Stimulated activated memory B cell treated with anti-CD40 and anti-IgM and Interleukin-4, amounts not matched to agents 10 μg/mL and 1 μg/mL and 100 μg/mL, for 72 hours (primary cell): ENCODE data around the gene DNAJC17.

Source experiments
- ATAC-seq: fragments of 150-1000 bp; cut with Tn5 transposase; 2 replicates; pipeline ENCODE4 v1.10.0; 2021
- H3K27ac Mint-ChIP-seq: one replicate; pipeline ENCODE4 v1.8.0; 2022; ENCODE audit warnings: mild to moderate bottlenecking, mixed read lengths
- H3K27me3 Mint-ChIP-seq: one replicate; pipeline ENCODE4 v1.8.0; 2022; ENCODE audit warnings: mixed read lengths
- H3K36me3 Mint-ChIP-seq: one replicate; pipeline ENCODE4 v1.8.0; 2022; ENCODE audit warnings: mixed read lengths
- H3K4me1 Mint-ChIP-seq: one replicate; pipeline ENCODE4 v1.8.0; 2022; ENCODE audit warnings: mixed read lengths
- H3K4me3 Mint-ChIP-seq: one replicate; pipeline ENCODE4 v1.8.0; 2022; ENCODE audit warnings: mild to moderate bottlenecking, moderate library complexity, mixed read lengths
- H3K9me3 Mint-ChIP-seq: one replicate; pipeline ENCODE4 v1.8.0; 2022; ENCODE audit warnings: mixed read lengths

DNAJC17 gene

GRCh38 chr15:40751745-40752144 lies 55.5 kb downstream of the DNAJC17 start:
- no peaks in the 10 kb centered on the region for H3K27me3 Mint-ChIP-seq
- ATAC-seq: no peak
- H3K27ac Mint-ChIP-seq: no peak overlapping the region
- H3K4me3 Mint-ChIP-seq: no peak overlapping the region
- H3K9me3 Mint-ChIP-seq: no peaks in the 10 kb centered on the region
- peaks cover 35% of the 10 kb centered on the region for H3K4me1 Mint-ChIP-seq
- peaks cover 39% of the 10 kb centered on the region for H3K36me3 Mint-ChIP-seq

DNA sequence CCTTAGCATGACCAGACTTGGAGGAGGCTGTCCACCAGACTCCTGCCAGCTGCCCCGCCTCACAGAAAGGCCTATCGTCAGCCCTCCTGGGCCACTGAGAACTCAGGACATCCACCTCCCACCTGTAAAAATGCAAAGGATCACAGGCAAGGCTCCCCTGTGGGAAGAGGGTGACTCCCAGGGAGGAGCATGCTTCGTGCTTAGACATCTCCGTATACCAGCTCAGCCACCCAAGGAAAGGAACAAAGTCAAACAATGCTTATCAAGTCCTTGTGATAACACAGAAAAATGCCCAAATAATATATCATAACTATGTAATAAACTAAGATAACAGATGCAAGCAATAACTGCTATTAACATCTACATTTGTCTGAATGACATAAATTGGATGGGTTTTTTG lies 56.4 kb downstream of the DNAJC17 start:
- Mint-ChIP-seq H3K36me3 (peaks cover 39% of the 10 kb centered on the region), H3K4me1 (peaks cover 35% of the 10 kb centered on the region), H3K4me3 (no peak overlapping the region), H3K27ac (no peak overlapping the region), H3K27me3 (no peaks in the 10 kb centered on the region), H3K9me3 (no peaks in the 10 kb centered on the region)
- no peak for ATAC-seq

DNA sequence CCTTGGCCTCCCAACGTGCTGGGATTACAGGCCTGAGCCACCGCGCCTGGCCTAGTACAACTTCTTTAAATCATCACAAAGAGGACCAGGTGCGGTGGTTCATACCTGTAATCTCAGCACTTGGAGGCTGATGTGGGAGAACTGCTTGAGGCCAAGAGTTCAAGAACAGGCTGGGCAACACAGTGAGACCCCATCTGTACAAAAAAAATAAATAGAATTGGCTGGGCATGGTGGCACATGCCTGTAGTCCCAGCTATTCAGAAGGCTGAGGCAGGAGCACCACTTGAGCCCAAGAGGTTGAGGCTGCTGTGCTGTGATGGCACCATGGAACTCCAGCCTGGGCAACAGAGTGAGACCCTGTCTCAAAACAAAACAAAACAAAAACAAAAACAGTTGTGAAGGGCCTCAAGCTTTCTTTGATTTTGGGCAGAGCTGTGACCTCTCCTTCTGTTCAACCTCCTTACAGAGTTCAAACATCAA lies 58.1 kb downstream of the DNAJC17 start:
- Mint-ChIP-seq H3K4me1 (peaks cover 21% of the 10 kb centered on the region), H3K27me3 (no peaks in the 10 kb centered on the region), H3K27ac (no peak overlapping the region)

GRCh38 chr15:40747685-40748631 lies 59.3 kb downstream of the DNAJC17 start:
- H3K27me3 Mint-ChIP-seq: no peaks in the 10 kb centered on the region
- peaks cover 39% of the 10 kb centered on the region for H3K36me3 Mint-ChIP-seq
- H3K4me1 Mint-ChIP-seq: peaks cover 9% of the 10 kb centered on the region
- ATAC-seq: no peak
- H3K27ac Mint-ChIP-seq: no peak overlapping the region
- H3K4me3 Mint-ChIP-seq: no peak overlapping the region
- no peaks in the 10 kb centered on the region for H3K9me3 Mint-ChIP-seq

More for the DNA sequence above, 58.1 kb downstream of the DNAJC17 start:
- peaks cover 39% of the 10 kb centered on the region for H3K36me3 Mint-ChIP-seq
- H3K4me3 Mint-ChIP-seq: no peak overlapping the region
- no peaks in the 10 kb centered on the region for H3K9me3 Mint-ChIP-seq
- ATAC-seq: no peak

DNA sequence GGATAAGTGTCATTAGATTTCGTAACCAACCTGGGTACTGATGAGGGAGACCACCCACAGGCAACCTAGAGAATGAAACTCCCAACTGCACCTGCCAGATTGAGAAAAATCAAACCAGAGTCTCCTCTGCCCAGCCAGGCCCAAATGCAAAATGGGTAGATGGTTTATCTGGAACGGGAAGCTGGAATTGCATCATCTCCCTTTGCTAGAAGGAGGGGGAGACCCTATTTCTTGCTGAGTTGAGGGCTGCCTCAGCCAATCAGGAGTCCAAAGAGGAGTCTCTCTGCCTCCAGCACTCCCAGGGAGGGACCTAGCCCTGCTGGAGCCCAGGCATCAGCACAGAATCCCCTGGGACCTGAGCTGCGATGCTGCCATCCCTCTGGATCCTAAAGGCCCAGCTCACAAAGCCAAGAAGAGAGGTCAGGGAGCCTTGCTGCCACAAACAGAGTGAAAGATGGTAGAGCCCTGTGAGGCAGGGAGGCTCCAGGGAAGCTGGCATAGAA lies 60.3 kb downstream of the DNAJC17 start:
- H3K36me3 Mint-ChIP-seq: peaks cover 37% of the 10 kb centered on the region
- no peaks in the 10 kb centered on the region for H3K27me3 Mint-ChIP-seq
- ATAC-seq: no peak
- no peaks in the 10 kb centered on the region for H3K4me1 Mint-ChIP-seq
- no peaks in the 10 kb centered on the region for H3K9me3 Mint-ChIP-seq
- H3K27ac Mint-ChIP-seq: no peak overlapping the region
- H3K4me3 Mint-ChIP-seq: no peak overlapping the region

GRCh38 chr15:40744815-40745152 lies 62.5 kb downstream of the DNAJC17 start:
- no peaks in the 10 kb centered on the region for H3K4me1 Mint-ChIP-seq
- peaks cover 21% of the 10 kb centered on the region for H3K36me3 Mint-ChIP-seq
- no peaks in the 10 kb centered on the region for H3K27me3 Mint-ChIP-seq
- H3K4me3 Mint-ChIP-seq: no peak overlapping the region
- no peak for ATAC-seq
- no peaks in the 10 kb centered on the region for H3K9me3 Mint-ChIP-seq
- no peak overlapping the region for H3K27ac Mint-ChIP-seq

- no peaks in the 10 kb centered on the region for H3K27me3 Mint-ChIP-seq
- H3K4me1 Mint-ChIP-seq: no peaks in the 10 kb centered on the region
- ATAC-seq: no peak
- H3K4me3 Mint-ChIP-seq: no peak overlapping the region
- H3K36me3 Mint-ChIP-seq: peaks cover 17% of the 10 kb centered on the region
- H3K9me3 Mint-ChIP-seq: no peaks in the 10 kb centered on the region
- H3K27ac Mint-ChIP-seq: no peak overlapping the region
These were observed 63.1 kb downstream of the DNAJC17 start for GRCh38 chr15:40743921-40744814.

GRCh38 chr15:40743485-40743901 lies 63.8 kb downstream of the DNAJC17 start:
- Mint-ChIP-seq H3K27ac (no peak overlapping the region), H3K27me3 (no peaks in the 10 kb centered on the region), H3K4me3 (no peak overlapping the region), H3K9me3 (no peaks in the 10 kb centered on the region), H3K36me3 (peaks cover 22% of the 10 kb centered on the region), H3K4me1 (no peaks in the 10 kb centered on the region)
- ATAC-seq: no peak

- no peak overlapping the region for H3K27ac Mint-ChIP-seq
- no peak for ATAC-seq
- no peaks in the 10 kb centered on the region for H3K4me1 Mint-ChIP-seq
- no peak overlapping the region for H3K4me3 Mint-ChIP-seq
- H3K27me3 Mint-ChIP-seq: no peaks in the 10 kb centered on the region
- peaks cover 22% of the 10 kb centered on the region for H3K36me3 Mint-ChIP-seq
- H3K9me3 Mint-ChIP-seq: no peaks in the 10 kb centered on the region
These were observed 67.4 kb downstream of the DNAJC17 start for GRCh38 chr15:40739854-40740253.

- no peak overlapping the region for H3K27ac Mint-ChIP-seq
- no peaks in the 10 kb centered on the region for H3K4me1 Mint-ChIP-seq
These were observed 68.2 kb downstream of the DNAJC17 start for GRCh38 chr15:40739047-40739446.

GRCh38 chr15:40737048-40737447 lies 70.2 kb downstream of the DNAJC17 start:
- no peak for ATAC-seq
- no peak overlapping the region for H3K27ac Mint-ChIP-seq

More at GRCh38 chr15:40739047-40739446, 68.2 kb downstream of the DNAJC17 start:
- Mint-ChIP-seq H3K27me3 (no peaks in the 10 kb centered on the region), H3K9me3 (no peaks in the 10 kb centered on the region), H3K36me3 (peaks cover 22% of the 10 kb centered on the region), H3K4me3 (no peak overlapping the region)
- ATAC-seq: no peak

DNA sequence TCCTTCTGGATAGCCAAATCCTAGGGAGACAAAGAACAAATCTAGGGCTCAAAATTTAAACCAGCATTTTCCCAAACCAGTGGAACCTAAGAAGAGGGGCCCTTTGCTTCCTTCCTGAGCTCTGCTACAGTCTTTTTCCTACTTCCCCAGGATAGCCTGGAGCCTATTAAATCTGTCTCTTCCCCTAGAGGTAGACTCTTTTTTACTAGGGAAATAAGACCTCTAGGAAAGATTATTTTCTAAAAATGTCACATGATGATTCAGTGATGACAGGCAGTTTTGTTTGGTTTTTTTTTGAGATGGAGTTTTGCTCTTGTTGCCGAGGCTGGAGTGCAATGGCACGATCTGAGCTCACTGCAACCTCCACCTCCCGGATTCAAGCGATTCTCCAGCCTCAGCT lies 70.7 kb downstream of the DNAJC17 start:
- Mint-ChIP-seq H3K27ac (no peak overlapping the region), H3K4me1 (no peaks in the 10 kb centered on the region), H3K4me3 (no peak overlapping the region), H3K27me3 (no peaks in the 10 kb centered on the region), H3K9me3 (no peaks in the 10 kb centered on the region), H3K36me3 (peaks cover 16% of the 10 kb centered on the region)
- ATAC-seq: no peak

More at GRCh38 chr15:40737048-40737447, 70.2 kb downstream of the DNAJC17 start:
- no peaks in the 10 kb centered on the region for H3K27me3 Mint-ChIP-seq
- H3K4me3 Mint-ChIP-seq: no peak overlapping the region
- no peaks in the 10 kb centered on the region for H3K9me3 Mint-ChIP-seq
- no peaks in the 10 kb centered on the region for H3K4me1 Mint-ChIP-seq
- H3K36me3 Mint-ChIP-seq: peaks cover 16% of the 10 kb centered on the region

- ATAC-seq: no peak
- Mint-ChIP-seq H3K27me3 (no peaks in the 10 kb centered on the region), H3K27ac (no peak overlapping the region), H3K4me1 (no peaks in the 10 kb centered on the region), H3K36me3 (peaks cover 28% of the 10 kb centered on the region), H3K4me3 (no peak overlapping the region), H3K9me3 (no peaks in the 10 kb centered on the region)
These were observed 76.2 kb downstream of the DNAJC17 start for GRCh38 chr15:40731034-40731433.

DNA sequence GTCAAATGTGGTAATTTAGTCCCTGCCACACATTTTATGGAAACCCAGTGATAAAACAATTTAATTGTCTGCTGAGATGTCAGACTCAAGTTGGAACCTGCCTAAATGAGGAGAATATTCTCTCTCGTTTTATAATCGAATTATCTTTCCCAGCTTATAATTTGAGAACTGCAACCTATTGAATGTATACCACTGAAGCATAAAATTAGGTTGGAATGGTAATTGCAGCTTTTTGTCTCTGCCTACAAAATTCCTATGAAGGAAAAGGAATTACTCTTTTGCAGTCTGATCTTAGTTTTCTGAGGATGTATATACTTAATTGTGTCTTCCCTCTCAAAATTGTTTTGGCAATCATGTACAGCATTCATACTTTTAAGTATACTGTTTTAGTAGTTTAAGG lies 83.4 kb downstream of the DNAJC17 start:
- Mint-ChIP-seq H3K9me3 (no peaks in the 10 kb centered on the region), H3K27ac (no peak overlapping the region), H3K27me3 (no peaks in the 10 kb centered on the region), H3K4me1 (no peaks in the 10 kb centered on the region), H3K36me3 (peaks cover 12% of the 10 kb centered on the region), H3K4me3 (no peak overlapping the region)
- no peak for ATAC-seq

DNA sequence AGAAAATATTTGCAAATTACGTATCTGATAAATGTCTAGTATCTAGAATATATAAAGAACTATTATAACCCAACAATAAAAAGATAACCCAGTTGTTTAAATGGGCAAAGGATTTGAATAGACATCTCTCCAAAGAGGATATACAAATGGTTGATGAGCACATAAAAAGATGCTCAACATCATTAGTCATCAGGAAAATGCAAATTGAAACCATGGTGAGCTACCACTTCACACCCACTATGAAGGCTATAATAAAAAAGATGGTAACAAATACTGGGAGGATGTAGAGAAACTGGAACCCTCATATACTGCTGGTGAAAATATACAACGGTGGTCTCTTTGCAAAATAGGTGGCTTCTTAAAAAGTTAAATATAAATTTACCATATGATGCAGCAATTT lies 84.3 kb downstream of the DNAJC17 start:
- Mint-ChIP-seq H3K36me3 (peaks cover 6% of the 10 kb centered on the region), H3K27me3 (no peaks in the 10 kb centered on the region), H3K4me1 (no peaks in the 10 kb centered on the region), H3K27ac (no peak overlapping the region), H3K9me3 (no peaks in the 10 kb centered on the region), H3K4me3 (no peak overlapping the region)
- ATAC-seq: no peak
